BE2C (cell line): ENCODE measurements around the gene METTL25.

Experiments
- DNase-seq: peaks from one replicate; pipeline ENCODE4 v3.0.0-alpha.2; 2020
- H3K27me3 ChIP-seq: fragments of 250-450 bp; sonication (Bioruptor Pico); 2 replicates; pipeline ENCODE4 v1.5.1; 2020; ENCODE audit warnings: mild to moderate bottlenecking
- H3K36me3 ChIP-seq: fragments of 250-450 bp; sonication (Bioruptor Pico); 2 replicates; pipeline ENCODE4 v1.5.1; 2020; ENCODE audit warnings: mild to moderate bottlenecking
- H3K4me1 ChIP-seq: fragments of 250-450 bp; sonication (Bioruptor Pico); 2 replicates; pipeline ENCODE4 v1.5.1; 2020
- H3K4me3 ChIP-seq: 2 replicates; pipeline ENCODE4 v1.5.1; 2011; ENCODE audit warnings: low read depth, low read length
- H3K9me3 ChIP-seq: fragments of 250-450 bp; sonication (Bioruptor Pico); 2 replicates; pipeline ENCODE4 v1.5.1; 2020
- TF ChIP-seq, protein P1 (sequence below): IDR thresholded peaks from 2 replicates; pipeline ENCODE4 v1.5.1; 2012; ENCODE audit warnings: mild to moderate bottlenecking, low read depth, low read length

Gene METTL25

DNA sequence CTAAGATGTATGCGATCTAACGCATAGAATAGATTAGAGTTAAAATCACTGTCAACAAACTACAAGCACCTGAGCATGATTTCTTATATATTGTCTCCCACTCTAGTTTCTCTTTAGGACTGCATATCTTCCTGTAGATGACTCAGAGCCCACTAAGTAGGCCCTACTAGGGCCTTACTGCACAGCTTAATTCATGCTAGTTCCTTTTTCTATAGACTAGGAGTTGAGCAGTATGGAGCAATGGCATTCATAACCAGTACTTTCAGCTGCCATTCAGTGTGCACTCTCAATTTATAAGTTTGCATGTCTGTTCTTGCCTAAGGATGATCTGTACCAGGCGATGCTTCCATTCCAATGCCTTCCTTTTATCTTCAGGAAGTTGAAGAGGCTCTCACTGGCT is 103.5 kb downstream of the METTL25 start:
- TF ChIP-seq, protein P1, sequence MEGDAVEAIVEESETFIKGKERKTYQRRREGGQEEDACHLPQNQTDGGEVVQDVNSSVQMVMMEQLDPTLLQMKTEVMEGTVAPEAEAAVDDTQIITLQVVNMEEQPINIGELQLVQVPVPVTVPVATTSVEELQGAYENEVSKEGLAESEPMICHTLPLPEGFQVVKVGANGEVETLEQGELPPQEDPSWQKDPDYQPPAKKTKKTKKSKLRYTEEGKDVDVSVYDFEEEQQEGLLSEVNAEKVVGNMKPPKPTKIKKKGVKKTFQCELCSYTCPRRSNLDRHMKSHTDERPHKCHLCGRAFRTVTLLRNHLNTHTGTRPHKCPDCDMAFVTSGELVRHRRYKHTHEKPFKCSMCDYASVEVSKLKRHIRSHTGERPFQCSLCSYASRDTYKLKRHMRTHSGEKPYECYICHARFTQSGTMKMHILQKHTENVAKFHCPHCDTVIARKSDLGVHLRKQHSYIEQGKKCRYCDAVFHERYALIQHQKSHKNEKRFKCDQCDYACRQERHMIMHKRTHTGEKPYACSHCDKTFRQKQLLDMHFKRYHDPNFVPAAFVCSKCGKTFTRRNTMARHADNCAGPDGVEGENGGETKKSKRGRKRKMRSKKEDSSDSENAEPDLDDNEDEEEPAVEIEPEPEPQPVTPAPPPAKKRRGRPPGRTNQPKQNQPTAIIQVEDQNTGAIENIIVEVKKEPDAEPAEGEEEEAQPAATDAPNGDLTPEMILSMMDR = no peak
- Histone ChIP-seq H3K9me3 (no peaks in the 10 kb centered on the region), H3K4me3 (no peak overlapping the region), H3K36me3 (no peaks in the 10 kb centered on the region), H3K4me1 (no peaks in the 10 kb centered on the region), H3K27me3 (no peaks in the 10 kb centered on the region)
- DNase-seq = no peak

DNA sequence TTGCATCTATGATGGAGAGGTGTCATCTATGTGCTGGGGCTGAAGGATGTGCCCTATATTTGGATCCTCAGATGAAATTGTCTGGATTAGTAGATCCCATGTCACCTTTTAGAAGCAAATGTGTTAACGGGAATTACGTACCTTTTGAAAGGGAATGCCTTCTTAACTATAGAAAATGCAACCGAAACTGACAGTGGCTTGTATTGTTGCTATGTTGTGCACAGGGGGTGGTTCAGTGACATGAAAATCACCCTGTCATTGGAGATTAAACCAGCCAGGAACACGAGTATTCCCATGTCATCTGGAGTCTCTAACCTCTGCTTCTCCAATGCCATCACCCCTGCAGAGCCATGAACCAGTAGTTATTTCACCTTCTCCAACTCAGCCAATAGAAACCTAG is 110.2 kb downstream of the METTL25 start:
- Histone ChIP-seq H3K4me3 (no peak overlapping the region), H3K36me3 (no peaks in the 10 kb centered on the region), H3K9me3 (no peaks in the 10 kb centered on the region), H3K27me3 (no peaks in the 10 kb centered on the region), H3K4me1 (no peaks in the 10 kb centered on the region)
- DNase-seq = no peak
- TF ChIP-seq, protein P1 = no peak

DNA sequence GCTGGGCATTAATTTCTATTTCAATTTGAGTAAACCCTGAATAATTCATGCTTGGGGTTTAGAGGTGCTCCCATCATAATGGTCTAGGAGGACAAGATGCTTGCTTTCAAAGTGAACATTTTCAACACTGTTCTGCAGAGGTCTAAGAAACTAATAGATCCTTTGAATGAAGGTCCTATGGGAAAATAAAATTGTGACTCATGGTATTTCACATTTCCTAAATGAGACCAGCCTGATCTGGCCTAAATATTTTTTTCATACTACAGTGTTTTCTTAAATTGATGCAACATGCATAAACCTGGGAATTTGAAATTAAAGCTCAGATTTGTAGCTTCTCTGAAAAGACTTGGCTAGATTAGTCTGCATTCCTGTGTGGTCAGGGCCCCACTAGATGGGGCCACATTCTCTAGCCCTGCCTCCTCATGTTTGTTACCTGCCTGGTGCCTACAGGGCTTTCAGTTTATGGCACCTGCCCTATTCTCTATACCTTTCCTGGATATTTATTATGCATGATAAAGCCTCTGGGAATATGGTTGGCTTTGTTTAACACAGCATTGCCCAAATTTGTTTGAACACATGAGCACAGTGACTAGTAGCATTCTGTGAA is 112.7 kb downstream of the METTL25 start:
- DNase-seq = no peak
- Histone ChIP-seq H3K9me3 (no peaks in the 10 kb centered on the region), H3K4me3 (no peak overlapping the region), H3K4me1 (no peaks in the 10 kb centered on the region), H3K36me3 (no peaks in the 10 kb centered on the region), H3K27me3 (no peaks in the 10 kb centered on the region)
- TF ChIP-seq, protein P1 = no peak

DNA sequence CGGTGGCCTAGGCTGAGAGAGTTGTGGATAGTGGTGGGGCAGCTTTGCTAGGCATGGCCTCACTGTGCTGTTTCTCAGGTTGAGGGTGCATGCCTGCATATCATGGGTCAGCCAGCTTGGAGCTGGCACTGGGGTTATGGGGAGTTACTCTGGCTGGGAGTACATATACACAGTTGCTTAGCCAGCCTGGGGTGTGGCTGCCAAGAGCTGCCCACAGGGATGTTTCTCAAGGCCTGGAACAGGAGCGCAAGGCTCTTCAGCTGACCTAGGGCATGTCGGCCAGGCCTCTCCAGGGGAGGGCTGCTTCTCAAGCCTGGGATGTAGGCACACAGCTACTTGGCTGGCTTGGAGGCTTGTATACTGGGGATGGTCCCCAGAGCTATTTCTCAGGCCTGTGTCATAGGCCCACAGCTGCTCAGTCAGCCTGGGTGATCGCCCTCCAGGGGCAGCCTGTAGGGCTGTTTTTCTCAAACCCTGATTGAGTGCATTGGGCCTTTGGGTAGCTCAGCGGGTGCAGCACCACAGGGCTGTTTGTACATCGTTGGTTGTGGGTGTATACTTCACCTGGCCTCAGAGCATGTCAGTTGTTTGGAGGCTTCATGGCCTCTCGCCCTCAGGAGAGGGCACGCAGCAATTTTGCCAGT is 114.9 kb downstream of the METTL25 start:
- no peaks in the 10 kb centered on the region for H3K9me3 ChIP-seq
- TF ChIP-seq, protein P1 = no peak
- H3K4me1 ChIP-seq = no peaks in the 10 kb centered on the region
- no peaks in the 10 kb centered on the region for H3K36me3 ChIP-seq
- H3K4me3 ChIP-seq = no peak overlapping the region
- H3K27me3 ChIP-seq = no peaks in the 10 kb centered on the region
- no peak for DNase-seq

DNA sequence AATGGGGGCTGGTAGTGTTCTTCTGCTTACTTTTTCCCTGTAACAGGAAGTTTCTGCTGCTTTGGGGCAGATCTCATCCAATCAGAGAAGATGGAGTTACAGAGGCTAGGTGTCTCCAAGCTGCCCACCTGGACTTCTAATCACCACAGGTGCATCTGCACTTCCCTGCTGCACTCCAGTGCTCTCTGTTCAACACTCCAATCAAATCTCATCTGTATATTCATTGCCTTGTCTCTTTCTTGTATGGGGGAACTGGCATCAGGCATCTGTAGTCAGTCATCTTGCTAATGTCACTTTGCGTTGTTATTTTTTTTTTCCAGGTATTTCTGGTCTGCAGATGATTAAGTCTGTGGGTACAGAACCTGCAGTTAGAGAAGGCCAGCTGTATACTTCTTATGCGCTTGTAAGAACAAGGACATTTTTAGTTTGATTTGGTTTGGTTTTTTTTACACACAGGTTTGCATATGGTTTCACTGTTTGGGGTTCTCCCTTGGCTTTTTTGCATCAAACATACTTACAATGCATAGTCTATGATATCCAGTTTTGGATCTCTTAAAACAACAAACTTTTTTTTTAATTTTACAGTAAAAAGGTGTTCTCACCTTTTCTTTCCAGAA is 116.0 kb downstream of the METTL25 start:
- TF ChIP-seq, protein P1 = no peak
- H3K36me3 ChIP-seq = no peaks in the 10 kb centered on the region
- H3K27me3 ChIP-seq = no peaks in the 10 kb centered on the region
- no peaks in the 10 kb centered on the region for H3K9me3 ChIP-seq
- no peak overlapping the region for H3K4me3 ChIP-seq
- no peaks in the 10 kb centered on the region for H3K4me1 ChIP-seq
- no peak for DNase-seq

DNA sequence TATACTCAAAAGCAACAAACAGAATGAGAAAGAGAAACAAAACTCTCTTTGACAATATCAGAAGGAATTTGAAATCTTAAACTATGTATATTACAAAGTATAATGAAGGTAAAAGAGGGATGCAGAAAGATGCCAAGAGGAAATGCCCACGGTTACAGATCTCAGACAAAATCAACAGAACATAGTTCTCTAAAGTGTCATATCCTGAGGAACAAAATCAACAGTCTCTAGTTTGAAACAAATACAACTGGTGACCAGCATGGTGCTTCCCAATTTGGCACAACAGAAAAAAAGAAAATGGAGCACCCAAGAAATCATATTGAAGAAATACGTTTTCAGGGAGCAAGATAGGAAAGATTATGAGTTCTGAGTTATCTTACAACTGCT is 116.5 kb downstream of the METTL25 start:
- DNase-seq = no peak
- TF ChIP-seq, protein P1 = no peak
- Histone ChIP-seq H3K27me3 (no peaks in the 10 kb centered on the region), H3K4me1 (no peaks in the 10 kb centered on the region), H3K36me3 (no peaks in the 10 kb centered on the region), H3K9me3 (no peaks in the 10 kb centered on the region), H3K4me3 (no peak overlapping the region)
